Erythroblast (primary cell): Measurements from ENCODE around the gene QKI.

Experiments used
- GATA1 ChIP-seq: IDR thresholded peaks from 2 replicates; pipeline ENCODE4 v1.6.1; 2011; ENCODE audit warnings: low read depth, mild to moderate bottlenecking, control low read depth, low read length, moderate library complexity
- POLR2A ChIP-seq: IDR thresholded peaks from 2 replicates; pipeline ENCODE4 v1.6.1; 2011; ENCODE audit warnings: mild to moderate bottlenecking, low read length

DNA sequence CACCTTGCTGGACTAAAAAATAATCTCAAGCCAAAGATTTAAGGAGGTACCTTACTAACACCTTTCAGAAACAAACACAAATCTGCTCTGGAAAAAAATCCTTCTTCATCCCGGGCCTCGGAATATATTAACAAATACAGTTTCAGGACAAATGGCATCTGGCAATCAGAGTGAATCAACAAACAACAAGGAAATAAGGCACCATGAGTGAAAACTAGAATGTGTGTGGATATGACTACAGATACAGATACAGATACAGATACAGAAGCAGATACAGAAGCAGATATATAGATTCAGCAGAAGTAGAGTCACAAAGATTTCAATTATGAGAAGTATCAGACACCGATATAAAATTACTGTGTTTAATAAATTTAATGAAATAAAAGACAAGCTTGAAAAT is 178.4 kb downstream of the QKI start:
- TF ChIP-seq POLR2A (no peak), GATA1 (no peak)
